Cerebellar cortex (tissue), 1 donor: ENCODE measurements around the gene SIGLEC1.

Experiments used
- DNase-seq: peaks from one replicate; pipeline ENCODE4 v3.0.0-alpha.2; 2015; ENCODE audit warnings: low spot score

The SIGLEC1 gene

GRCh38 chr20:3744806-3745685 is 32.6 kb upstream of the SIGLEC1 start:
- no peak for DNase-seq

GRCh38 chr20:3744037-3744436 is 31.6 kb upstream of the SIGLEC1 start:
- no peak for DNase-seq

- no peak for DNase-seq
Observed at GRCh38 chr20:3743251-3743650, 30.9 kb upstream of the SIGLEC1 start.

GRCh38 chr20:3741836-3742458 is 29.5 kb upstream of the SIGLEC1 start:
- DNase-seq: no peak

- DNase-seq: no peak
Observed at GRCh38 chr20:3740615-3741301, 28.4 kb upstream of the SIGLEC1 start.

GRCh38 chr20:3739926-3740451 is 27.6 kb upstream of the SIGLEC1 start:
- DNase-seq: no peak

- DNase-seq: no peak
Observed at GRCh38 chr20:3739054-3739925, 26.9 kb upstream of the SIGLEC1 start.

GRCh38 chr20:3738111-3739053 is 26.0 kb upstream of the SIGLEC1 start:
- DNase-seq: no peak

- DNase-seq: no peak
Observed at GRCh38 chr20:3735768-3736167, 23.4 kb upstream of the SIGLEC1 start.

- DNase-seq: no peak
Observed at GRCh38 chr20:3734111-3734843, 21.9 kb upstream of the SIGLEC1 start.

GRCh38 chr20:3733119-3733995 is 21.0 kb upstream of the SIGLEC1 start:
- DNase-seq: no peak

- DNase-seq: no peak
Observed at GRCh38 chr20:3732327-3733118, 20.1 kb upstream of the SIGLEC1 start, which contains the start of gene HSPA12B. TSS of gene HSPA12B (plus strand) at chr20:3732685. CDS start at chr20:3738675, 5,990 bp downstream.

- no peak for DNase-seq
Observed at GRCh38 chr20:3731944-3732326, 19.5 kb upstream of the SIGLEC1 start.

GRCh38 chr20:3730803-3731672 is 18.6 kb upstream of the SIGLEC1 start:
- DNase-seq: no peak

- DNase-seq: no peak
Observed at GRCh38 chr20:3729811-3730540, 17.6 kb upstream of the SIGLEC1 start.

- DNase-seq: no peak
Observed at GRCh38 chr20:3729378-3729777, 17.0 kb upstream of the SIGLEC1 start.
